PC-3 (cell line): ENCODE measurements around the gene P2RY2.

Source experiments
- EZH2 ChIP-seq: fragments of 300-600 bp; sonication (generic); IDR thresholded peaks from one replicate; pipeline ENCODE4 v1.6.1; 2017; ENCODE audit warnings: antibody characterized with exemption, mild to moderate bottlenecking, low read length; ENCODE audit not compliant: unreplicated experiment
- EZH2phosphoT487 ChIP-seq: fragments of 300-600 bp; sonication (generic); IDR thresholded peaks from 2 replicates; pipeline ENCODE4 v1.6.1; 2018; ENCODE audit warnings: mild to moderate bottlenecking, antibody characterized with exemption, low read length, borderline replicate concordance
- TF ChIP-seq, protein P1 (sequence below): fragments of 300-600 bp; sonication (generic); conservative IDR thresholded peaks from 2 replicates; pipeline ENCODE4 v1.5.1; 2017; ENCODE audit warnings: antibody characterized with exemption, low read depth, mild to moderate bottlenecking, low read length

DNA sequence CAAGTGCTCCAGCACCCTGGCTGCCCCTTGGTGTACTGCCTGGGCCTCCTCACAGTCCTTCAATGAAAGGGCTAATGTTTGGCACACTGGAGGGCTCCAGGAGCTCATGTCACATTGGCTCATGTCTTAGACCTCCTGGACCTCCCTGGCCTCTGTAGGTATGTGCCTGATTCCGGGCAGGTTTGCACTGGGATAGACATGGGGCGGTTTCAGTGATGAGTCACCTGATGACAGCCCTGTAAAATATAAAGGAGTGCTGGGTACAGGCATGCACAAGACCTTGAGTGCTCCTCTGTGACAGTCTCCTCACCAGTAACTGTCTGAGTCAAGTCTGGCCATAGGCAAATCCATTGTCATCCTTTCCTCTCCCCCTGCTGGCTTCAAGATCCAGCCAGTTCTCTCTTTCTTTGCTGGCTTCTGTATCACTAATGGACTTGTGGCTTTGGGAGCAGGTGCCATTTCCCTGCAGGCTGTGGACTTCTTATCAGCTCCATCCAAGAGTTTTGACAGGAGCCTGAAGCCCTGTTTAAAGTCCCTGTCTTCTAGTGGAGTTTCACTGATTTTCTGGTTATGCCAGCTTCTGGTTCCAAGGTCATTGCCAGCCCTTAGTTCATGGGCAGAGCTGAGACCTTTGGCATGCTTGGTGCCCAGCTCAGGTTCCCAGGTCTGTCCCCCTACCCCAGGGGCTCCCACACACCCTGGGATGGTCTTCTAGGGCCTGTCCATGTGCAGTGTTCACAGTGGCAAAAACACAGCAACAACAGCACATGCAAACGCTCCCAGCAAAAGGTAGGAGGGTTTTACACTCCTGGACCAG lies 22.7 kb upstream of the P2RY2 start:
- TF ChIP-seq, protein P1, sequence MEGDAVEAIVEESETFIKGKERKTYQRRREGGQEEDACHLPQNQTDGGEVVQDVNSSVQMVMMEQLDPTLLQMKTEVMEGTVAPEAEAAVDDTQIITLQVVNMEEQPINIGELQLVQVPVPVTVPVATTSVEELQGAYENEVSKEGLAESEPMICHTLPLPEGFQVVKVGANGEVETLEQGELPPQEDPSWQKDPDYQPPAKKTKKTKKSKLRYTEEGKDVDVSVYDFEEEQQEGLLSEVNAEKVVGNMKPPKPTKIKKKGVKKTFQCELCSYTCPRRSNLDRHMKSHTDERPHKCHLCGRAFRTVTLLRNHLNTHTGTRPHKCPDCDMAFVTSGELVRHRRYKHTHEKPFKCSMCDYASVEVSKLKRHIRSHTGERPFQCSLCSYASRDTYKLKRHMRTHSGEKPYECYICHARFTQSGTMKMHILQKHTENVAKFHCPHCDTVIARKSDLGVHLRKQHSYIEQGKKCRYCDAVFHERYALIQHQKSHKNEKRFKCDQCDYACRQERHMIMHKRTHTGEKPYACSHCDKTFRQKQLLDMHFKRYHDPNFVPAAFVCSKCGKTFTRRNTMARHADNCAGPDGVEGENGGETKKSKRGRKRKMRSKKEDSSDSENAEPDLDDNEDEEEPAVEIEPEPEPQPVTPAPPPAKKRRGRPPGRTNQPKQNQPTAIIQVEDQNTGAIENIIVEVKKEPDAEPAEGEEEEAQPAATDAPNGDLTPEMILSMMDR: peak; percentile 56
- TF ChIP-seq EZH2 (no peak), EZH2phosphoT487 (no peak)
